Sigmoid colon (tissue), 7 donors: Measurements from ENCODE around the gene LIMS2. TPM values are rescaled to one million over a fixed set of nuclear protein-coding genes. Genes with fewer than 3 reads are reported as not detected.

Source experiments
- DNase-seq: peaks from one replicate; pipeline ENCODE4 v3.0.0-alpha.2; 2019
- H3K27ac ChIP-seq, 4 donors: fragments of 200-600 bp; sonication (generic); one replicate each; pipeline ENCODE4 v1.5.1; 2016 to 2019; ENCODE audit warnings: mild to moderate bottlenecking in 1 of 4
- H3K27me3 ChIP-seq, 3 donors: fragments of 200-600 bp; sonication (generic); one replicate each; pipeline ENCODE4 v1.5.1; 2019; ENCODE audit warnings: mild to moderate bottlenecking in 1 of 3
- H3K36me3 ChIP-seq, 4 donors: fragments of 200-600 bp; sonication (generic); one replicate each; pipeline ENCODE4 v1.5.1; 2016 to 2019
- H3K4me1 ChIP-seq, 4 donors: fragments of 200-600 bp; sonication (generic); one replicate each; pipeline ENCODE4 v1.5.1; 2017 to 2019
- H3K4me3 ChIP-seq, 4 donors: fragments of 200-600 bp; sonication (generic); one replicate each; pipeline ENCODE4 v1.5.1; 2017 to 2019; ENCODE audit warnings: mild to moderate bottlenecking in 2 of 4, moderate library complexity in 1 of 4
- H3K9me3 ChIP-seq, 4 donors: fragments of 200-600 bp in 3 of 4; sonication (generic) in 3 of 4; one replicate each; pipeline versions ENCODE4 v1.5.1 to v1.6.1; 2013 to 2019
- EP300 ChIP-seq, 4 donors: sonication (generic); formaldehyde crosslinking; IDR thresholded peaks; one replicate each; pipeline ENCODE4 v1.6.1; 2017; ENCODE audit warnings: antibody characterized with exemption in 4 of 4
- POLR2A ChIP-seq, 2 donors: fragments of 450-650 bp; IDR thresholded peaks; one replicate each; pipeline ENCODE4 v1.6.1; 2016; ENCODE audit warnings: antibody characterized with exemption in 2 of 2, mild to moderate bottlenecking in 2 of 2, moderate library complexity in 2 of 2
- POLR2AphosphoS5 ChIP-seq, 4 donors: sonication (generic); formaldehyde crosslinking; IDR thresholded peaks; one replicate each; pipeline ENCODE4 v1.6.1; 2017; ENCODE audit warnings: antibody characterized with exemption in 4 of 4
- WGBS, 2 donors: extraction: QIAGEN DNeasy Blood & Tissue Kit; methylation state at CpG; one replicate each; pipeline ENCODE4 v1.1.7; 2013; 5-methylcytosine and 5-hydroxymethylcytosine counted together
- intact Hi-C: fragments of 100-400 bp; cut with DNase I; formaldehyde crosslinking; loops from one replicate; pipeline ENCODE4 v1.15.1; 2023
- polyA plus RNA-seq, 3 donors: library from polyadenylated mRNA; stranded (reverse); fragments of 200-250 nt; gene quantifications; one replicate each; pipeline ENCODE4 v1.2.3, GENCODE V29; 2013
- total RNA-seq, 4 donors: library from RNA; depleted of rRNA; stranded (reverse); fragments of >200 nt; gene quantifications; one replicate each; pipeline ENCODE4 v1.1.0, GENCODE V29; 2016
- TF ChIP-seq, protein P1 (sequence below), 4 experiments: fragments of 450-650 bp in 3 of 4; fragments of 200-600 bp in 1 of 4; IDR thresholded peaks; one replicate each; pipeline ENCODE4 v1.5.1; 2016 to 2019; ENCODE audit warnings: antibody characterized with exemption in 4 of 4, mild to moderate bottlenecking in 3 of 4, moderate library complexity in 2 of 4
- donor health status: healthy with polysubstance abuse.
- donor health status: Bipolar disorder and iron deficiency.
- donor health status: healthy.

The LIMS2 gene
- total and polyA plus RNA-seq, 7 donors: 3.2 to 357 (median 125) TPM

DNA sequence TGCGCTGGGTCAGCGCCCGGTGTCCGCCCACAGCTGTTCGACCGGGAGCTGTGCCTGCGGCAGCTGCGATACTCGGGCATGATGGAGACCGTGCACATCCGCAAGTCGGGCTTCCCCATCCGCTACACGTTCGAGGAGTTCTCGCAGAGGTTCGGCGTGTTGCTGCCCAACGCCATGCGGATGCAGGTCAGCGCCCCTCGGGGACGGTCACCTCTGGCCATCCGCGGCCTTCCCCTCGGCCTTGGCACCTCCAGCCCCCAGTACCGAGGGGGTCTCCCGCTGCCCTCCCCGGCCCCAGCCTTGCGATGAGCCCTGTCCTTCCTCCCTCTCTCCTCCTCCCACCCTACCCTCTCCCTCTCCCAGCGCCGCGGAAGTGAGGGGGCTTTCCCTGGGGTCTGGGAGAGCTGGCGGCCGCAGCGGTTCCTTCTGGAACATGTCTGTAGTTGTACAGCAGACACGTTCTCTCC lies 82.5 kb downstream of the LIMS2 start:
- no peak overlapping the region for H3K4me3 ChIP-seq
- no peaks in the 10 kb centered on the region for H3K4me1 ChIP-seq
- no peaks in the 10 kb centered on the region for H3K36me3 ChIP-seq
- WGBS, 2 donors: 95 to 96% methylated on average over 37 of the region's 37 CpGs
- H3K27ac ChIP-seq: no peak overlapping the region
- intact Hi-C loops: loop anchor here (5.0 kb wide), 1 partner anchor 220 kb away; the partner anchor contains the start of gene WDR33
- no peaks in the 10 kb centered on the region for H3K9me3 ChIP-seq
- DNase-seq: no peak
- TF ChIP-seq, protein P1, sequence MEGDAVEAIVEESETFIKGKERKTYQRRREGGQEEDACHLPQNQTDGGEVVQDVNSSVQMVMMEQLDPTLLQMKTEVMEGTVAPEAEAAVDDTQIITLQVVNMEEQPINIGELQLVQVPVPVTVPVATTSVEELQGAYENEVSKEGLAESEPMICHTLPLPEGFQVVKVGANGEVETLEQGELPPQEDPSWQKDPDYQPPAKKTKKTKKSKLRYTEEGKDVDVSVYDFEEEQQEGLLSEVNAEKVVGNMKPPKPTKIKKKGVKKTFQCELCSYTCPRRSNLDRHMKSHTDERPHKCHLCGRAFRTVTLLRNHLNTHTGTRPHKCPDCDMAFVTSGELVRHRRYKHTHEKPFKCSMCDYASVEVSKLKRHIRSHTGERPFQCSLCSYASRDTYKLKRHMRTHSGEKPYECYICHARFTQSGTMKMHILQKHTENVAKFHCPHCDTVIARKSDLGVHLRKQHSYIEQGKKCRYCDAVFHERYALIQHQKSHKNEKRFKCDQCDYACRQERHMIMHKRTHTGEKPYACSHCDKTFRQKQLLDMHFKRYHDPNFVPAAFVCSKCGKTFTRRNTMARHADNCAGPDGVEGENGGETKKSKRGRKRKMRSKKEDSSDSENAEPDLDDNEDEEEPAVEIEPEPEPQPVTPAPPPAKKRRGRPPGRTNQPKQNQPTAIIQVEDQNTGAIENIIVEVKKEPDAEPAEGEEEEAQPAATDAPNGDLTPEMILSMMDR (IDR thresholded peaks at IDR 0.05): no peak
- no peak for TF ChIP-seq EP300 (IDR thresholded peaks at IDR 0.05)
- no peaks in the 10 kb centered on the region for H3K27me3 ChIP-seq

DNA sequence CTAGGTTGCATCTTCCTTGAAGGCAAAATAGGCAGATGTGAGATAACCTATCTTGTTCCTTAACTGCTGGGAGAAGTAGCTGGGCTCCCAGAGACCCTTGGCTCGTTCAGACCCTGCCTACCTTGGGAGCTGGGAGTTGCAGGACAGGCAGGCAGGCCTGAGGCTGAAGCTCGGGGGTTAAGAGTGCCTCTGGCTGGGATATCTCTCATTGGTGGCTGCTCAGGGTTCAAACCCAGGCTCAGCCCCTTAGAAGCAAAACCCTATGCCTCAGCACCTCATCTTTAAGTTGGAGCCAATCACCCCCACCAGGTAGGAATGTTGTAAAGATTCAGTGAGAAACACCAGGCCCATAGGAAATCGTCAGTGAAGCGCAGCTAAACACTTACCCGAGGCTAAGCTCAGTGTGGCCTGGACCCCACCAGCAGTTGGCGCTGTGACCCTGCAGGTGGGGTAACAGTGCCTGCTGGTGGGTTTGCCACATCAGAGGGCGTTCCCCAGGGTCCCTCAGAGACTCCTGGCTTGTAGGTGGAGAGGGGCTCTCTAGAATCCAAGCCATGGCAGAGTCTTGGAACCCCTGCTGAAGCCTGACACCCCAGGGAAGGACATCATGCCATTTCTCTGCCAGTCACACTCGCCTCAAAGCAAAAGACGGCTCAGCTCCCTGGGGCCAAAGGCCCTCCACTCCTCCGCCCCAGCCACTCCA lies 84.0 kb downstream of the LIMS2 start:
- peak; percentile 85 for DNase-seq
- Histone ChIP-seq H3K9me3 (no peaks in the 10 kb centered on the region), H3K27me3 (no peaks in the 10 kb centered on the region), H3K27ac (no peak overlapping the region), H3K4me1 (no peaks in the 10 kb centered on the region), H3K36me3 (no peaks in the 10 kb centered on the region), H3K4me3 (no peak overlapping the region)
- TF ChIP-seq, protein P1 (IDR thresholded peaks at IDR 0.05): peak; percentile 81 to 94 (median 90)
- TF ChIP-seq POLR2AphosphoS5 (IDR thresholded peaks at IDR 0.05) (no peak), EP300 (IDR thresholded peaks at IDR 0.05) (no peak)
- intact Hi-C loops: loop anchor here (2.0 to 5.0 kb wide), 2 partner anchors 111 to 221 kb away; partner anchors contain the start of gene WDR33
- 54 to 78% methylated on average over 10 of the region's 10 CpGs for WGBS, 2 donors

DNA sequence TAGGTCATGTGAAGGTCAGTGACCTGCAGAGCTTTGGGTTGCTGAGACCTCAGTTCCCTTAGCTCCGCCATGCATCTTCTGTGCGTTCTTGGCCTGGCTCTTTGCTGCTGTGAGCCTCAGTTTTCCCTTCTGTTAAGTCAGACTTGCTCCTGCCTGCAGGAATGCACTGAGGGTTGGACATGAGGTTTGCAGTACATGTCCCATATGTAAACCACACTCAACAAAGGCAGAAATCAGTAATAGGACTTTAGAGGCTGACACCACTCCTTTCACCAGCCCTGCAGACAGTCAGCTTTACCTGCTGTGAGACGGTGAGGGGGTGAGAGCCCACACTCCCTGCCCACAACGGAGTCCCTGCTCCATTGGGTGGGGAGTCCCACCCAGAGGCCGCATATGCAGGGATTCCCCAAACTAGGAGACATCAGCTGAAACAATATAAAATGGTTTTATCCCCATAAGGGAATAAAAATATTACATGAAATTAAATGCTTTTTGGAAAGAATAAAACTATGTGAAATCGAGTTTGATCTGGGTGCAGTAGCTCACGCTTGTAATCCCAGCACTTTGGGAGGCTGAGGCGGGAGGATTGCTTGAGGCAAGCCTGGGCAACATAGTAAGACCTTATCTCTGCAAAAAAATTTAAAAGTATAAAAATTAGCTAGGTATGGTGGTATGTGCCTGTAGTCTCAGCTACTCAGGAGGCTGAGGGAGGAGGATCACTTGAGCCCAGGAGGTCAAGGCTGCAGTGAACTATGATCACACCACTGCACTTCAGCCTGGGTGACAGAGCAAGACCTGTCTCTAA lies 84.7 kb downstream of the LIMS2 start:
- intact Hi-C loops: loop anchor here (2.0 to 5.0 kb wide), 2 partner anchors 112 to 222 kb away; partner anchors contain the start of gene WDR33
- 93% methylated on average over 8 of the region's 8 CpGs for WGBS, 2 donors

DNA sequence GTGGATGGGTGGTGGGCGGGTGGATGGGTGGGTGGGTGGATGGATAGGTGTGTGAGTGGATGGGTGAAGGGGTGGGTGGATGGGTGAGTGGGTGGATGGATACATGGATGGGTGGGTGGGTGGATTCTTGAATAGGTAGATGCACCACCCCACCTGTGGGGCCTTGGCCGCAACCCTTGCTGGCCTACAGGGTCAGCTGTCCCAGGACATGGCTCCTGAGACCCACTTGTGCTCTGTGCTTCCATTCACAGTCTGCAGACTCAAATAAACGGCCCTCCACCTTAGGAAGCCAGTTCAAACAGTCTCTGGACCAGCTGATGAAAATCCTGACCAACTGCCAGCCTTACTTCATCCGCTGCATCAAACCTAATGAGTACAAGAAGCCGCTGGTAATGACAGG lies 85.5 kb downstream of the LIMS2 start:
- 89 to 92% methylated on average over 5 of the region's 5 CpGs for WGBS, 2 donors
- Histone ChIP-seq H3K4me1 (no peaks in the 10 kb centered on the region), H3K27me3 (no peaks in the 10 kb centered on the region), H3K9me3 (no peaks in the 10 kb centered on the region), H3K4me3 (no peak overlapping the region), H3K27ac (no peak overlapping the region), H3K36me3 (no peaks in the 10 kb centered on the region)
- DNase-seq: no peak
- TF ChIP-seq, protein P1 (IDR thresholded peaks at IDR 0.05): no peak
- TF ChIP-seq POLR2AphosphoS5 (IDR thresholded peaks at IDR 0.05): no peak
- no peak for TF ChIP-seq POLR2A (IDR thresholded peaks at IDR 0.05)
- no peak for TF ChIP-seq EP300 (IDR thresholded peaks at IDR 0.05)
- intact Hi-C loops: loop anchor here (2.0 to 5.0 kb wide), 2 partner anchors 113 to 222 kb away; partner anchors contain the start of gene WDR33

More for the DNA sequence above, 84.7 kb downstream of the LIMS2 start:
- H3K27ac ChIP-seq: no peak overlapping the region
- H3K4me3 ChIP-seq: no peak overlapping the region
- no peaks in the 10 kb centered on the region for H3K36me3 ChIP-seq
- H3K9me3 ChIP-seq: no peaks in the 10 kb centered on the region
- no peak for DNase-seq
- H3K27me3 ChIP-seq: no peaks in the 10 kb centered on the region
- H3K4me1 ChIP-seq: no peaks in the 10 kb centered on the region
- TF ChIP-seq POLR2A (IDR thresholded peaks at IDR 0.05) (no peak), POLR2AphosphoS5 (IDR thresholded peaks at IDR 0.05) (no peak)
- TF ChIP-seq, protein P1 (IDR thresholded peaks at IDR 0.05): no peak
